MCF 10A (cell line): Measurements from ENCODE around the gene ZNF768. TPM values are rescaled to one million over a fixed set of nuclear protein-coding genes. Genes with fewer than 3 reads are reported as not detected.

Experiments used
- BruUV-seq: library from RNA; stranded (reverse); fragments of 400-500 nt; replicated peaks from 2 replicates; lab custom pipeline; 2021; lab: Mats Ljungman, UMichigan
- CTCF ChIA-PET: fragments of 300-600 bp; sonication (Branson Sonifier 250); formaldehyde crosslinking; extraction: SDS; loops from one replicate; lab custom pipeline; 2021; ENCODE audit warnings: antibody characterized with exemption, inconsistent platforms; lab: Yijun Ruan, JAX
- POLR2A ChIA-PET: fragments of 300-600, 350-650 bp; sonication (Branson Sonifier 250); formaldehyde crosslinking; extraction: SDS; loops from one replicate; lab custom pipeline; 2020; ENCODE audit warnings: antibody characterized with exemption, inconsistent platforms; lab: Yijun Ruan, JAX
- DNase-seq: peaks from one replicate; pipeline ENCODE4 v3.0.0-alpha.2; 2018; ENCODE audit not compliant: unreplicated experiment
- H3K27ac Mint-ChIP-seq: one replicate; pipeline ENCODE4 v1.8.0; 2022; ENCODE audit warnings: mild to moderate bottlenecking, low read depth, mixed read lengths; ENCODE audit not compliant: unreplicated experiment
- H3K27me3 Mint-ChIP-seq: one replicate; pipeline ENCODE4 v1.8.0; 2022; ENCODE audit warnings: mixed read lengths; ENCODE audit not compliant: insufficient read depth, unreplicated experiment
- H3K36me3 Mint-ChIP-seq: one replicate; pipeline ENCODE4 v1.8.0; 2022; ENCODE audit warnings: mild to moderate bottlenecking, moderate library complexity, mixed read lengths; ENCODE audit not compliant: insufficient read depth, unreplicated experiment
- H3K4me1 Mint-ChIP-seq: one replicate; pipeline ENCODE4 v1.8.0; 2022; ENCODE audit warnings: mixed read lengths; ENCODE audit not compliant: insufficient read depth, unreplicated experiment
- H3K4me3 Mint-ChIP-seq: one replicate; pipeline ENCODE4 v1.8.0; 2022; ENCODE audit warnings: mild to moderate bottlenecking, moderate library complexity, mixed read lengths; ENCODE audit not compliant: unreplicated experiment
- H3K9me3 Mint-ChIP-seq: one replicate; pipeline ENCODE4 v1.8.0; 2022; ENCODE audit warnings: mixed read lengths; ENCODE audit not compliant: unreplicated experiment
- CTCF ChIP-seq: fragments of 200-600 bp; IDR thresholded peaks from one replicate; pipeline ENCODE4 v1.8.0; 2022; ENCODE audit warnings: antibody characterized with exemption, mild to moderate bottlenecking; ENCODE audit not compliant: unreplicated experiment
- intact Hi-C: fragments of 100-400 bp; cut with micrococcal nuclease; formaldehyde crosslinking; loops from 2 replicates; pipeline ENCODE4 v1.14.1; 2022
- total RNA-seq: library from RNA; stranded (reverse); gene quantifications from 2 replicates; pipeline ENCODE4 v1.2.3, GENCODE V29; 2022

ZNF768 gene
- total RNA-seq, 1 experiment from 2014 or later: 39.3 TPM

- H3K9me3 Mint-ChIP-seq: no peaks in the 10 kb centered on the region
- intact Hi-C loops: no loop called here
- ChIA-PET POLR2A (interaction anchor here (1.3 to 4.5 kb wide), 4 partner anchors 8 to 69 kb away, joined by 3 to 104 read pairs (median 36); partner anchors contain the start of genes ZNF688 and ZNF747), CTCF (interaction anchor here (3.2 kb wide), 1 partner anchor 25 kb away, joined by 28 read pairs; the partner anchor contains the start of gene ZNF747)
- H3K27ac Mint-ChIP-seq: no peak overlapping the region
- no peak for TF ChIP-seq CTCF
- no peak for DNase-seq
- H3K27me3 Mint-ChIP-seq: no peaks in the 10 kb centered on the region
- peaks cover 14% of the 10 kb centered on the region for H3K36me3 Mint-ChIP-seq
- peak overlapping the region; percentile 45 for H3K4me3 Mint-ChIP-seq
- BruUV-seq: no TSS peak
- H3K4me1 Mint-ChIP-seq: peaks cover 5% of the 10 kb centered on the region
Observed at GRCh38 chr16:30559690-30560089, 33.3 kb upstream of the ZNF768 start.

DNA sequence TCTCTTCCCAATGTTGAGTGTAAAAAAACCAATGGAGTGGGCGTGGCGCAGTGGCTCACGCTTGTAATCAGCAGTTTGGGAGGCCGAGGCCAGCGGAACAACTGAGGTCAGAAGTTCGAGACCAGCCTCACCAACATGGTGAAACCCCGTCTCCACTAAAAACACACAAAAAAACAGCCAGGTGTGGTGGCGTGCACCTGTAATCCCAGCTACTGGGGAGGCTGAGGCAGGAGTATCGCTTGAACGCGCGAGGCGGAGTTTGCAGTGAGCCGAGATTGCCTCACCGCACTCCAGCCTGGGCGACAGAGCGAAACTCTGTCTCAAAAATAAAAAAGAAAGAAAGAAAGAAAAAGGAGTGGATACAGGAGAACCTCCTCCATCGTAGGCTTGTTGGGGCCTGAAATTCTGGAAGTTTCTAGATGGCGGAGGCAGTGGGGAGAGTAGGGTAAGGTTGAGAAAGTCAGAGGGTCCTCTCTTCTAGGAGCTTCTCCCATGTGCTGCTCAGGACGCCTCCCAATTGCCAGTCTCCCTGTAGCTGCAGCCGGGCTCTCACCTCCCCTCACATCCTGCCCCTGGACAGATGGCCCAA, 32.5 kb upstream of the ZNF768 start:
- H3K27me3 Mint-ChIP-seq: no peaks in the 10 kb centered on the region
- TF ChIP-seq CTCF: no peak
- peaks cover 22% of the 10 kb centered on the region for H3K36me3 Mint-ChIP-seq
- CTCF ChIA-PET: interaction anchor here (0.5 to 3.2 kb wide), 6 partner anchors 10 to 129 kb away, joined by 3 to 28 read pairs (median 8); partner anchors contain the start of genes DCTPP1 and ZNF747
- POLR2A ChIA-PET: interaction anchor here (0.6 to 4.5 kb wide), 20 partner anchors 8 to 745 kb away, joined by 3 to 104 read pairs (median 4); partner anchors contain the start of genes DCTPP1, FBRS, ZNF688 and ZNF689
- DNase-seq: no peak
- intact Hi-C loops: loop anchor here (1.0 kb wide), 2 partner anchors 24 to 26 kb away; partner anchors contain the start of gene ZNF785
- H3K4me1 Mint-ChIP-seq: peaks cover 5% of the 10 kb centered on the region
- no peaks in the 10 kb centered on the region for H3K9me3 Mint-ChIP-seq
- H3K27ac Mint-ChIP-seq: no peak overlapping the region
- H3K4me3 Mint-ChIP-seq: peak overlapping the region; percentile 77
- no TSS peak for BruUV-seq

- Mint-ChIP-seq H3K27me3 (no peaks in the 10 kb centered on the region), H3K4me1 (peaks cover 5% of the 10 kb centered on the region), H3K27ac (peak within 1 kb of the TSS; percentile 79), H3K4me3 (peak within 1 kb of the TSS; percentile 77), H3K9me3 (no peaks in the 10 kb centered on the region), H3K36me3 (peaks cover 29% of the 10 kb centered on the region)
- TSS peak; percentile 50 for BruUV-seq
- intact Hi-C loops: loop anchor here (1.0 kb wide), 2 partner anchors 23 to 27 kb away; partner anchors contain the start of gene ZNF785
- ChIA-PET POLR2A (interaction anchor here (0.6 to 4.5 kb wide), 25 partner anchors 9 to 745 kb away, joined by 3 to 104 read pairs (median 4); partner anchors contain the start of genes DCTPP1, FBRS, SEPHS2 and ZNF688), CTCF (interaction anchor here (0.5 to 3.2 kb wide), 13 partner anchors 8 to 1310 kb away, joined by 3 to 28 read pairs (median 3); partner anchors contain the start of genes DCTPP1 and ZNF747)
- no peak for TF ChIP-seq CTCF
- DNase-seq: peak; percentile 99
Observed at GRCh38 chr16:30557957-30558788, 31.8 kb upstream of the ZNF768 start, which contains the start of gene ZNF764. Gene ZNF764 (minus strand): TSS chr16:30558374. CDS start chr16:30558182, 192 bp downstream.
